PC-3 (cell line): ENCODE results near the gene TENT5C.

Source experiments
- EZH2 ChIP-seq: fragments of 300-600 bp; sonication (generic); IDR thresholded peaks from one replicate; pipeline ENCODE4 v1.6.1; 2017; ENCODE audit warnings: antibody characterized with exemption, mild to moderate bottlenecking, low read length; ENCODE audit not compliant: unreplicated experiment
- EZH2phosphoT487 ChIP-seq: fragments of 300-600 bp; sonication (generic); IDR thresholded peaks from 2 replicates; pipeline ENCODE4 v1.6.1; 2018; ENCODE audit warnings: mild to moderate bottlenecking, antibody characterized with exemption, low read length, borderline replicate concordance
- TF ChIP-seq, protein P1 (sequence below): fragments of 300-600 bp; sonication (generic); conservative IDR thresholded peaks from 2 replicates; pipeline ENCODE4 v1.5.1; 2017; ENCODE audit warnings: antibody characterized with exemption, low read depth, mild to moderate bottlenecking, low read length

DNA sequence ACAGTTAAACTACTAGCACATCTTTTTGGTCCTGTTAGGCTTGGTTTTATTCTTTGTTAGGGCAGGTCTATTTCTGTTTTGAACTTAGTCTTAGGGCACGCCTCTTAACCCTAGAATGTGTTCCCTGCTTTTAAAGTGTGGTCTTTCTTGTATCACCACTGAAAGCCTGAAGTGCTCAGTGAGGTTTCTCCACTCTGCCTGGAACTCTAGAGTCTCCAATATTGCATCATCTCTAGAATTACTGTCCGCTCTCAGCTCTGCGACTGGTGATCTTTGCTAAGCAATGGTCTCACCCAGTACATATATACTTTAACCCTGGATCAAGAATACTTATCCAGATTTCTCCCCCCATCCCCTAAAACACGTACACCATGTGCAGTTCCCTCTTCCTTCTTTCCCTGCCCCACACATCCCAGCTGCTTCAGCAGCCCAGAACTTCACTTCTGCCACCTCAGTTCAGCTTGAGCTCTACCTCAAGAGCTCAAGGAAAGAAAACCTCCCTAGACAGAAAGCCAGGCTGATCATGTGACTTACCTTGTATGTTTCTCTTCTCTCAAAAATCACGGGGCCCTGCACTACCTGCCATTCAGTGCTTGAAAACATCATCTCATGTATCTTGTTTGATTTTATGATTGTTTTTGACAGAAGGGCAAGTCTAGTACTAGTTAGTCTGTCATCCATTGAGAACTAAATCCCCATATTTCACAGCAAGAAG, 59.9 kb downstream of the TENT5C start:
- TF ChIP-seq, protein P1, sequence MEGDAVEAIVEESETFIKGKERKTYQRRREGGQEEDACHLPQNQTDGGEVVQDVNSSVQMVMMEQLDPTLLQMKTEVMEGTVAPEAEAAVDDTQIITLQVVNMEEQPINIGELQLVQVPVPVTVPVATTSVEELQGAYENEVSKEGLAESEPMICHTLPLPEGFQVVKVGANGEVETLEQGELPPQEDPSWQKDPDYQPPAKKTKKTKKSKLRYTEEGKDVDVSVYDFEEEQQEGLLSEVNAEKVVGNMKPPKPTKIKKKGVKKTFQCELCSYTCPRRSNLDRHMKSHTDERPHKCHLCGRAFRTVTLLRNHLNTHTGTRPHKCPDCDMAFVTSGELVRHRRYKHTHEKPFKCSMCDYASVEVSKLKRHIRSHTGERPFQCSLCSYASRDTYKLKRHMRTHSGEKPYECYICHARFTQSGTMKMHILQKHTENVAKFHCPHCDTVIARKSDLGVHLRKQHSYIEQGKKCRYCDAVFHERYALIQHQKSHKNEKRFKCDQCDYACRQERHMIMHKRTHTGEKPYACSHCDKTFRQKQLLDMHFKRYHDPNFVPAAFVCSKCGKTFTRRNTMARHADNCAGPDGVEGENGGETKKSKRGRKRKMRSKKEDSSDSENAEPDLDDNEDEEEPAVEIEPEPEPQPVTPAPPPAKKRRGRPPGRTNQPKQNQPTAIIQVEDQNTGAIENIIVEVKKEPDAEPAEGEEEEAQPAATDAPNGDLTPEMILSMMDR, result no peak
- TF ChIP-seq EZH2, result no peak
- no peak for TF ChIP-seq EZH2phosphoT487
